ENCODE results near the gene PTH1R.

The PTH1R gene

GRCh38 chr3:46913644-46914043, 36.1 kb downstream of the PTH1R start:
- DNase-seq (ENCODE audit: low spot score), result no peak

GRCh38 chr3:46914849-46915248, 37.3 kb downstream of the PTH1R start:
- no peak for DNase-seq (ENCODE audit: low spot score)

- DNase-seq (ENCODE audit: low spot score), result no peak
These were observed 37.8 kb downstream of the PTH1R start for GRCh38 chr3:46915297-46915822.

- no peak for DNase-seq (ENCODE audit: low spot score)
These were observed 38.8 kb downstream of the PTH1R start for GRCh38 chr3:46916278-46916677.

- no peak for DNase-seq (ENCODE audit: low spot score)
These were observed 39.3 kb downstream of the PTH1R start for GRCh38 chr3:46916799-46917198.

GRCh38 chr3:46917257-46917656, 39.7 kb downstream of the PTH1R start:
- no peak for DNase-seq (ENCODE audit: low spot score)

GRCh38 chr3:46918202-46918601, 40.7 kb downstream of the PTH1R start:
- no peak for DNase-seq (ENCODE audit: low spot score)

- no peak for DNase-seq (ENCODE audit: low spot score)
These were observed 41.1 kb downstream of the PTH1R start for GRCh38 chr3:46918634-46919033.

- no peak for DNase-seq (ENCODE audit: low spot score)
These were observed 43.5 kb downstream of the PTH1R start for GRCh38 chr3:46921041-46921440.

GRCh38 chr3:46921871-46922271, 44.4 kb downstream of the PTH1R start:
- DNase-seq (ENCODE audit: low spot score), result no peak

- no peak for DNase-seq (ENCODE audit: low spot score)
These were observed 44.9 kb downstream of the PTH1R start for GRCh38 chr3:46922426-46922825.

GRCh38 chr3:46922871-46923558, 45.5 kb downstream of the PTH1R start:
- no peak for DNase-seq (ENCODE audit: low spot score)

GRCh38 chr3:46923559-46924350, 46.2 kb downstream of the PTH1R start:
- peak; percentile 22 for DNase-seq (ENCODE audit: low spot score)

- no peak for DNase-seq (ENCODE audit: low spot score)
These were observed 47.5 kb downstream of the PTH1R start for GRCh38 chr3:46924921-46925584.

- DNase-seq (ENCODE audit: low spot score), result no peak
These were observed 48.0 kb downstream of the PTH1R start for GRCh38 chr3:46925585-46925934.

- no peak for DNase-seq (ENCODE audit: low spot score)
These were observed 48.5 kb downstream of the PTH1R start for GRCh38 chr3:46926039-46926438.

- DNase-seq (ENCODE audit: low spot score), result no peak
These were observed 48.9 kb downstream of the PTH1R start for GRCh38 chr3:46926447-46926846.

- DNase-seq (ENCODE audit: low spot score), result peak; percentile 61
These were observed 49.6 kb downstream of the PTH1R start for GRCh38 chr3:46926871-46927717.

- DNase-seq (ENCODE audit: low spot score), result no peak
These were observed 50.2 kb downstream of the PTH1R start for GRCh38 chr3:46927718-46928073.

- peak; percentile 54 for DNase-seq (ENCODE audit: low spot score)
These were observed 50.8 kb downstream of the PTH1R start for GRCh38 chr3:46928282-46928681.

GRCh38 chr3:46929324-46929723, 51.8 kb downstream of the PTH1R start:
- DNase-seq (ENCODE audit: low spot score), result no peak

Measured in pons (tissue), 1 donor.